ENCODE measurements around the gene KCNQ1.

- TF ChIP-seq POLR2AphosphoS5 (IDR thresholded peaks at IDR 0.05; ENCODE audit: low read depth, low read length) (no peak), POLR2A (IDR thresholded peaks at IDR 0.05; ENCODE audit: low read depth, low read length) (no peak)
Measured at GRCh38 chr11:2566223-2567025, 121.6 kb downstream of the KCNQ1 start.

Measured in GM12892 (cell line).